ENCODE data around the gene BCL2. TPM values are rescaled to one million over a fixed set of nuclear protein-coding genes. Genes with fewer than 3 reads are reported as not detected.

The BCL2 gene
- total and polyA plus RNA-seq, 9 donors: 13.7 to 43.9 (median 35.7) TPM

DNA sequence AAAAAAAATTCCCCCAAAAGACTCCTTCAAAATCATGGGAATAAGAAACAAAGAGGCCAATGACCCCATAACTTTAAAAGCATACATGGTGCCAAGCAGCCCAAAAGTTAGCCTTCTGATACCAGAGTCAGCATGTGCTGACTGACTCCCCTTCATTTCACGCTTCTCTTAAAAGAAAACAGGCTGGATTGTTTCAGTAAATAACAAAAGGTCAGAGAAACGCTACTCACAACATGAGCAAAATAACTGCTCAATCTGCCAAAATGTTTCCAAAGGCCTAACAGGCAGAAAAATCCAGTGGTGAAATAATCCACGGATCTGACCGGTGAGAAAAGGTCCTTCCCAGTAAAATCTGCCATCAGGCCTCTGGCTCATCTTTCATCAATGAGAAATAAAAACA is 71.6 kb downstream of the BCL2 start:
- peak overlapping the region in 1 of 2 donors; percentile 82 for H3K27ac ChIP-seq
- DNase-seq: peak in 3 of 5 donors; percentile 37 to 50 (median 46)
- H3K4me3 ChIP-seq: no peak overlapping the region
- no peaks in the 10 kb centered on the region for H3K36me3 ChIP-seq
- H3K27me3 ChIP-seq: no peaks in the 10 kb centered on the region
- no peaks in the 10 kb centered on the region for H3K9me3 ChIP-seq
- no peak for TF ChIP-seq EP300 (IDR thresholded peaks at IDR 0.05)
- TF ChIP-seq, protein P1, sequence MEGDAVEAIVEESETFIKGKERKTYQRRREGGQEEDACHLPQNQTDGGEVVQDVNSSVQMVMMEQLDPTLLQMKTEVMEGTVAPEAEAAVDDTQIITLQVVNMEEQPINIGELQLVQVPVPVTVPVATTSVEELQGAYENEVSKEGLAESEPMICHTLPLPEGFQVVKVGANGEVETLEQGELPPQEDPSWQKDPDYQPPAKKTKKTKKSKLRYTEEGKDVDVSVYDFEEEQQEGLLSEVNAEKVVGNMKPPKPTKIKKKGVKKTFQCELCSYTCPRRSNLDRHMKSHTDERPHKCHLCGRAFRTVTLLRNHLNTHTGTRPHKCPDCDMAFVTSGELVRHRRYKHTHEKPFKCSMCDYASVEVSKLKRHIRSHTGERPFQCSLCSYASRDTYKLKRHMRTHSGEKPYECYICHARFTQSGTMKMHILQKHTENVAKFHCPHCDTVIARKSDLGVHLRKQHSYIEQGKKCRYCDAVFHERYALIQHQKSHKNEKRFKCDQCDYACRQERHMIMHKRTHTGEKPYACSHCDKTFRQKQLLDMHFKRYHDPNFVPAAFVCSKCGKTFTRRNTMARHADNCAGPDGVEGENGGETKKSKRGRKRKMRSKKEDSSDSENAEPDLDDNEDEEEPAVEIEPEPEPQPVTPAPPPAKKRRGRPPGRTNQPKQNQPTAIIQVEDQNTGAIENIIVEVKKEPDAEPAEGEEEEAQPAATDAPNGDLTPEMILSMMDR (IDR thresholded peaks at IDR 0.05): no peak
- TF ChIP-seq POLR2A (IDR thresholded peaks at IDR 0.05): no peak
- intact Hi-C loops (cut with DNase I): loop anchor here in 1 of 4 donors (10.0 kb wide), 1 partner anchor 103 kb away; no protein-coding TSS in a partner anchor
- peaks cover 27% of the 10 kb centered on the region for H3K4me1 ChIP-seq (ENCODE audit: insufficient read depth)
- 4 to 8% (median 6%) methylated on average over 4 of the region's 4 CpGs for WGBS, 3 donors

DNA sequence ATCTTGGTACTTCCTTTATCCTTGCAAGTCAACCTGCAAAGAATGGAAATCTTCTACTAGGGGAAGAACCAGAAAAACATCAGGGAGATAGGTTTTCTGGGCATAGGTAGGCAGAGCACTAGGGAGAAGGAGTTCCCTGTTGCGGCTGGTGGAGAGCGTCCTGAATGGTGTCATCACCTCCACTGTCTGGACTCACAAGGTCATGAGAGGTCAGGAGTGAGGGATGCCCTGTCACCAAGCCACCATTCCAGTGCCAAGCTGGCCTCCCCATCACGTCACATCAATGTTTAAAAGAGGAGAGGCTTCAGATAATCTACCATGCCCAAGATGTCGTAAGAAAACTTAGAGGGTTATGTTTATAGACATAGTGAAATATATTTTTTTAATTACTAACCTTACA is 72.1 kb downstream of the BCL2 start:
- H3K36me3 ChIP-seq: no peaks in the 10 kb centered on the region
- WGBS, 3 donors: 24 to 43% (median 34%) methylated on average over 4 of the region's 4 CpGs
- no peaks in the 10 kb centered on the region for H3K27me3 ChIP-seq
- H3K4me3 ChIP-seq: no peak overlapping the region
- H3K9me3 ChIP-seq: no peaks in the 10 kb centered on the region
- no peak for TF ChIP-seq POLR2A (IDR thresholded peaks at IDR 0.05)
- no peak for TF ChIP-seq EP300 (IDR thresholded peaks at IDR 0.05)
- TF ChIP-seq, protein P1 (IDR thresholded peaks at IDR 0.05): no peak
- peak in 4 of 5 donors; percentile 43 to 63 (median 56) for DNase-seq
- H3K27ac ChIP-seq: peak overlapping the region; percentile 9 to 82
- H3K4me1 ChIP-seq (ENCODE audit: insufficient read depth): peaks cover 27% of the 10 kb centered on the region
- intact Hi-C loops (cut with DNase I): loop anchor here in 1 of 4 donors (10.0 kb wide), 1 partner anchor 103 kb away; no protein-coding TSS in a partner anchor

DNA sequence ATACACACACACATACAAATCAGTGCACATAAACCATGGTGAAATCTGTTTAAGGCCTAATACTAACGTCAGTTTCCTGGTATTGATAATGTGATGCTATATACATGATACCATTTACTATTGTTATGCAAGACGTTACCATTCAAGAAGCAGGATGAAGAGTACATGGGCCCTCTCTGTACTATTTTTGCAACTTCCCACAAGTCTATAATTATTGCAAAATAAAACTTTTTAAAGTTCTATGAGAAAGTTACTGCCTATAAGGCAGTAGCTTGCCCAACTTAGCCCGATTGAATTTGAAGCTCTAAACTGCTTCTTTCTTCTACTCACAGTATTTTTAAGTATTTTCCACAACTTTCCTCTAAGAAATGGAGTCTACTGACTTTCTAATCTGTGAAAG is 74.0 kb downstream of the BCL2 start:
- H3K36me3 ChIP-seq: no peaks in the 10 kb centered on the region
- intact Hi-C loops (cut with DNase I): loop anchor here in 1 of 4 donors (10.0 kb wide), 1 partner anchor 101 kb away; no protein-coding TSS in a partner anchor
- no peaks in the 10 kb centered on the region for H3K9me3 ChIP-seq
- no peaks in the 10 kb centered on the region for H3K27me3 ChIP-seq
- H3K4me3 ChIP-seq: no peak overlapping the region
- TF ChIP-seq, protein P1 (IDR thresholded peaks at IDR 0.05): no peak
- no peak for TF ChIP-seq POLR2A (IDR thresholded peaks at IDR 0.05)
- no peak for TF ChIP-seq EP300 (IDR thresholded peaks at IDR 0.05)
- 82 to 90% (median 88%) methylated on average over 3 of the region's 3 CpGs for WGBS, 3 donors
- no peak overlapping the region for H3K27ac ChIP-seq
- peaks cover 25% of the 10 kb centered on the region for H3K4me1 ChIP-seq (ENCODE audit: insufficient read depth)
- DNase-seq: no peak

DNA sequence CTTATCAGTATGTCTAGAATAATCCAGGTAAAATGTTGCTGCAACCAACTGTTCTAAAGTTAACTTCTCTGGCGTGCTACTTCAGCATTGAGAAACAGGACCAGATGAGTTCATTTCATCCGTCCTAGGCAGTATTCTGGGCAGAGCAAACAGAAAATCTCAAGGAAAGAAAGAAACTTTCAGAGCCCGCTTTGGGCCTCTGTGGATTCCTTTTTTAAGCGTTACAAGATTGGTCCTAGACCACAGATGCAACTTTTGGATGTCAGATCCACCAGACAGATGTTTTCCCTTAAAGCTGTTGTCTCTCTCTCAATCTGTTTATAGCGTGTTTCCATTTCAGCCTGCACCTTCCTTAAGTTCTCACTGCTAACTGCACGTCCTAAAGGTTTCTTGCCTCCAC is 75.0 kb downstream of the BCL2 start:
- no peak for TF ChIP-seq POLR2A (IDR thresholded peaks at IDR 0.05)
- TF ChIP-seq, protein P1 (IDR thresholded peaks at IDR 0.05): no peak
- TF ChIP-seq EP300 (IDR thresholded peaks at IDR 0.05): no peak
- 40 to 62% (median 52%) methylated on average over 6 of the region's 6 CpGs for WGBS, 3 donors
- intact Hi-C loops (cut with DNase I): loop anchor here in 1 of 4 donors (10.0 kb wide), 1 partner anchor 100 kb away; no protein-coding TSS in a partner anchor
- Histone ChIP-seq H3K4me1 (ENCODE audit: insufficient read depth) (peaks cover 23% of the 10 kb centered on the region), H3K4me3 (no peak overlapping the region), H3K27ac (peak overlapping the region in 1 of 2 donors; percentile 52), H3K9me3 (no peaks in the 10 kb centered on the region), H3K36me3 (no peaks in the 10 kb centered on the region), H3K27me3 (no peaks in the 10 kb centered on the region)
- DNase-seq: no peak

Measured in ovary (tissue), 9 donors.